Prostate gland (tissue), 2 donors: ENCODE data around the gene HIGD1B.

Experiments
- CTCF ChIP-seq, 4 experiments: fragments of 200-600 bp in 2 of 4; fragments of 450-650 bp in 2 of 4; sonication (generic) in 2 of 4; IDR thresholded peaks; 1 replicate in 3 of 4; 2 replicates in 1 of 4; pipeline ENCODE4 v1.5.1; 2016 to 2019; ENCODE audit warnings: antibody characterized with exemption in 4 of 4, mild to moderate bottlenecking in 2 of 4, moderate library complexity in 2 of 4
- POLR2A ChIP-seq: fragments of 450-650 bp; IDR thresholded peaks from one replicate; pipeline ENCODE4 v1.6.1; 2016; ENCODE audit warnings: antibody characterized with exemption, mild to moderate bottlenecking

GRCh38 chr17:44840936-44841335 lies 6.7 kb upstream of the HIGD1B start:
- TF ChIP-seq CTCF (IDR thresholded peaks at IDR 0.05): no peak
- no peak for TF ChIP-seq POLR2A
